ENCODE measurements around the gene ENTHD1. TPM values are rescaled to one million over a fixed set of nuclear protein-coding genes. Genes with fewer than 3 reads are reported as not detected.
A peak's percentile ranks its signal among the peaks of the same experiment; 100 is the strongest.
"Not testable (repeated sequence)": the region's sequence is repeated elsewhere in the genome, so short reads cannot be mapped to it uniquely, and the experiment has no call there.

Gene ENTHD1
- total RNA-seq, 1 donor from 2014 or later: not detected

- not testable (repeated sequence) for DNase-seq (ENCODE audit: low spot score)
These were observed 159.5 kb downstream of the ENTHD1 start for GRCh38 chr22:39734046-39734445.

GRCh38 chr22:39733191-39733590 is 160.4 kb downstream of the ENTHD1 start:
- no peak for DNase-seq (ENCODE audit: low spot score)

GRCh38 chr22:39732625-39733024 is 160.9 kb downstream of the ENTHD1 start:
- no peak for DNase-seq (ENCODE audit: low spot score)

GRCh38 chr22:39731881-39732555 is 161.5 kb downstream of the ENTHD1 start:
- DNase-seq (ENCODE audit: low spot score): no peak

- no peak for DNase-seq (ENCODE audit: low spot score)
These were observed 162.1 kb downstream of the ENTHD1 start for GRCh38 chr22:39731481-39731880.

- no peak for DNase-seq (ENCODE audit: low spot score)
These were observed 164.2 kb downstream of the ENTHD1 start for GRCh38 chr22:39729141-39729934.

- DNase-seq (ENCODE audit: low spot score): no peak
These were observed 165.2 kb downstream of the ENTHD1 start for GRCh38 chr22:39728236-39728860.

GRCh38 chr22:39727541-39727940 is 166.0 kb downstream of the ENTHD1 start:
- no peak for DNase-seq (ENCODE audit: low spot score)

GRCh38 chr22:39725351-39726035 is 168.1 kb downstream of the ENTHD1 start:
- DNase-seq (ENCODE audit: low spot score): no peak

- no peak for DNase-seq (ENCODE audit: low spot score)
These were observed 168.7 kb downstream of the ENTHD1 start for GRCh38 chr22:39724857-39725256.

GRCh38 chr22:39724390-39724789 is 169.2 kb downstream of the ENTHD1 start:
- DNase-seq (ENCODE audit: low spot score): no peak

- DNase-seq (ENCODE audit: low spot score): no peak
These were observed 169.6 kb downstream of the ENTHD1 start for GRCh38 chr22:39723899-39724351.

GRCh38 chr22:39723463-39723862 is 170.1 kb downstream of the ENTHD1 start:
- DNase-seq (ENCODE audit: low spot score): peak; percentile 69

GRCh38 chr22:39722501-39722900 is 171.1 kb downstream of the ENTHD1 start:
- DNase-seq (ENCODE audit: low spot score): peak; percentile 26

GRCh38 chr22:39722032-39722325 is 171.6 kb downstream of the ENTHD1 start:
- DNase-seq (ENCODE audit: low spot score): peak; percentile 72

GRCh38 chr22:39721206-39722031 is 172.1 kb downstream of the ENTHD1 start:
- peak; percentile 81 for DNase-seq (ENCODE audit: low spot score)

- peak; percentile 72 for DNase-seq (ENCODE audit: low spot score)
These were observed 173.8 kb downstream of the ENTHD1 start for GRCh38 chr22:39719559-39720450.

- DNase-seq (ENCODE audit: low spot score): peak; percentile 51
These were observed 174.6 kb downstream of the ENTHD1 start for GRCh38 chr22:39718921-39719475.

- DNase-seq (ENCODE audit: low spot score): no peak
These were observed 175.4 kb downstream of the ENTHD1 start for GRCh38 chr22:39718206-39718605.

Data from mesenteric fat pad (tissue), 1 donor.